ENCODE measurements around the gene TMC7.

DNA sequence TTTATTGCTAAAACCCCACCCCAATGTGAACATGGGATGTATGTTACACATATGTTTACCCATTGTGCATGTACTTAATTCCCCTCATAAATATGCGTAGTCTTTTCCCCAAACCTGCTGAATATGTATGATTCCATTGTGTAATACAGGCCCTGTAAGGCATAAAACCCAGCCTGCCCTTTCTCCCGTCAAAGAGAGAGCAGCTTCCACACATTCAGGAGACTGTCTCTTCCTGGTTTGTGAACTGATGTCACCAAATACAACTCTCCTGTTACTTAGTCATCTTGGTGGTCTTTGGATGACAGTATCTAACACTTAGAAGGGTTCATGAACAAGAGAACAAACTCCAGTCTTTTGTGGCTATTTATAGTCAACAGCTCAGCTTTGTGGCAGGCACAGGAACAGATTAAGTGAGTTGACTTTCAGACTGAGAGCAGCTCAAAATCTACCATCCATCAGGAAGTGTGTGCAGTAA lies 24.7 kb upstream of the TMC7 start:
- TF ChIP-seq, protein P1, sequence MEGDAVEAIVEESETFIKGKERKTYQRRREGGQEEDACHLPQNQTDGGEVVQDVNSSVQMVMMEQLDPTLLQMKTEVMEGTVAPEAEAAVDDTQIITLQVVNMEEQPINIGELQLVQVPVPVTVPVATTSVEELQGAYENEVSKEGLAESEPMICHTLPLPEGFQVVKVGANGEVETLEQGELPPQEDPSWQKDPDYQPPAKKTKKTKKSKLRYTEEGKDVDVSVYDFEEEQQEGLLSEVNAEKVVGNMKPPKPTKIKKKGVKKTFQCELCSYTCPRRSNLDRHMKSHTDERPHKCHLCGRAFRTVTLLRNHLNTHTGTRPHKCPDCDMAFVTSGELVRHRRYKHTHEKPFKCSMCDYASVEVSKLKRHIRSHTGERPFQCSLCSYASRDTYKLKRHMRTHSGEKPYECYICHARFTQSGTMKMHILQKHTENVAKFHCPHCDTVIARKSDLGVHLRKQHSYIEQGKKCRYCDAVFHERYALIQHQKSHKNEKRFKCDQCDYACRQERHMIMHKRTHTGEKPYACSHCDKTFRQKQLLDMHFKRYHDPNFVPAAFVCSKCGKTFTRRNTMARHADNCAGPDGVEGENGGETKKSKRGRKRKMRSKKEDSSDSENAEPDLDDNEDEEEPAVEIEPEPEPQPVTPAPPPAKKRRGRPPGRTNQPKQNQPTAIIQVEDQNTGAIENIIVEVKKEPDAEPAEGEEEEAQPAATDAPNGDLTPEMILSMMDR (CRISPR knock-in tag; IDR thresholded peaks at IDR 0.05): no peak
- no peak for TF ChIP-seq REXO4 (CRISPR knock-in tag; IDR thresholded peaks at IDR 0.05; ENCODE audit: borderline replicate concordance)
- TF ChIP-seq, protein P2, sequence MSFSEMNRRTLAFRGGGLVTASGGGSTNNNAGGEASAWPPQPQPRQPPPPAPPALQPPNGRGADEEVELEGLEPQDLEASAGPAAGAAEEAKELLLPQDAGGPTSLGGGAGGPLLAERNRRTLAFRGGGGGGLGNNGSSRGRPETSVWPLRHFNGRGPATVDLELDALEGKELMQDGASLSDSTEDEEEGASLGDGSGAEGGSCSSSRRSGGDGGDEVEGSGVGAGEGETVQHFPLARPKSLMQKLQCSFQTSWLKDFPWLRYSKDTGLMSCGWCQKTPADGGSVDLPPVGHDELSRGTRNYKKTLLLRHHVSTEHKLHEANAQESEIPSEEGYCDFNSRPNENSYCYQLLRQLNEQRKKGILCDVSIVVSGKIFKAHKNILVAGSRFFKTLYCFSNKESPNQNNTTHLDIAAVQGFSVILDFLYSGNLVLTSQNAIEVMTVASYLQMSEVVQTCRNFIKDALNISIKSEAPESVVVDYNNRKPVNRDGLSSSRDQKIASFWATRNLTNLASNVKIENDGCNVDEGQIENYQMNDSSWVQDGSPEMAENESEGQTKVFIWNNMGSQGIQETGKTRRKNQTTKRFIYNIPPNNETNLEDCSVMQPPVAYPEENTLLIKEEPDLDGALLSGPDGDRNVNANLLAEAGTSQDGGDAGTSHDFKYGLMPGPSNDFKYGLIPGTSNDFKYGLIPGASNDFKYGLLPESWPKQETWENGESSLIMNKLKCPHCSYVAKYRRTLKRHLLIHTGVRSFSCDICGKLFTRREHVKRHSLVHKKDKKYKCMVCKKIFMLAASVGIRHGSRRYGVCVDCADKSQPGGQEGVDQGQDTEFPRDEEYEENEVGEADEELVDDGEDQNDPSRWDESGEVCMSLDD (CRISPR knock-in tag; IDR thresholded peaks at IDR 0.05; ENCODE audit: borderline replicate concordance): no peak
